ENCODE results near the gene IL1F10.
"Not testable (repeated sequence)": the region's sequence is repeated elsewhere in the genome, so short reads cannot be mapped to it uniquely, and the experiment has no call there.

IL1F10 gene

DNA sequence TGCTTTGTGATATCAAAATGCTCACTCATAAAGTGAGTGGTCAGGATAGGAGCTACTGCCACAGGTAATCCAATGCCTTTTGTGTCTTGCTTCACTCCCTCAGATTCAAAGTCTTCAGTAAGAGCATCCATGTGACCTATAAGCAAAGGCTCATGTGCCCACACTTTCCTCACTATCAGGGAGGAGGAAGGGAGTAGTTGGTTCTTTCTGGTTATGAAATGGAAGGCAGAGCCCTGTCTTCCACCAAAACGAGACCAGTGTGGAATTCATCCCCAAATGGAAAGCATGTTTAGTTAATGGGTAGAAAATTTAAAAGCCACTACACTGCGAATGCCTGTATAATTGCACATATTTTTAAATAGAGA is 25.8 kb downstream of the IL1F10 start:
- Histone ChIP-seq H3K36me3 (ENCODE audit: insufficient read depth, low read length) (no peaks in the 10 kb centered on the region), H3K27me3 (ENCODE audit: insufficient read depth, low read length) (no peaks in the 10 kb centered on the region), H3K4me1 (ENCODE audit: insufficient read depth, low read length) (no peaks in the 10 kb centered on the region), H3K9me3 (ENCODE audit: low read length) (no peaks in the 10 kb centered on the region), H3K4me3 (ENCODE audit: low read length) (no peak overlapping the region), H2AFZ (ENCODE audit: low read depth, low read length) (no peak overlapping the region)

DNA sequence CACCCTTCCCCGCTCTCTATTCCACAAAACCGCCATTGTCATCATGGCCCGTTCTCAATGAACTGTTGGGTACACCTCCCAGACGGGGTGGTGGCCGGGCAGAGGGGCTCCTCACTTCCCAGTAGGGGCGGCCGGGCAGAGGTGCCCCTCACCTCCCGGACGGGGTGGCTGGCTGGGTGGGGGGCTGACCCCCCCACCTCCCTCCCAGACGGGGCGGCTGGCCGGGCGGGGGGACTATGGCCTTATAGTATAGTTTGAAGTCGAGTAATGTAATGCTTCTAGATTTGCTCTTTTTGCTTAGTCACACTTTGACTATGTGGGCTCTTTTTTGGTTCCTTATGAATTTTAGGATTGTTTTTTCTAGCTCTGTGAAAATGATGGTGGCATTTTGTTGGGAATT is 28.5 kb downstream of the IL1F10 start:
- H3K9me3 ChIP-seq (ENCODE audit: low read length); H3K36me3 ChIP-seq (ENCODE audit: insufficient read depth, low read length); H3K27me3 ChIP-seq (ENCODE audit: insufficient read depth, low read length); H3K4me3 ChIP-seq (ENCODE audit: low read length); H3K4me1 ChIP-seq (ENCODE audit: insufficient read depth, low read length); H2AFZ ChIP-seq (ENCODE audit: low read depth, low read length): not testable (repeated sequence)

DNA sequence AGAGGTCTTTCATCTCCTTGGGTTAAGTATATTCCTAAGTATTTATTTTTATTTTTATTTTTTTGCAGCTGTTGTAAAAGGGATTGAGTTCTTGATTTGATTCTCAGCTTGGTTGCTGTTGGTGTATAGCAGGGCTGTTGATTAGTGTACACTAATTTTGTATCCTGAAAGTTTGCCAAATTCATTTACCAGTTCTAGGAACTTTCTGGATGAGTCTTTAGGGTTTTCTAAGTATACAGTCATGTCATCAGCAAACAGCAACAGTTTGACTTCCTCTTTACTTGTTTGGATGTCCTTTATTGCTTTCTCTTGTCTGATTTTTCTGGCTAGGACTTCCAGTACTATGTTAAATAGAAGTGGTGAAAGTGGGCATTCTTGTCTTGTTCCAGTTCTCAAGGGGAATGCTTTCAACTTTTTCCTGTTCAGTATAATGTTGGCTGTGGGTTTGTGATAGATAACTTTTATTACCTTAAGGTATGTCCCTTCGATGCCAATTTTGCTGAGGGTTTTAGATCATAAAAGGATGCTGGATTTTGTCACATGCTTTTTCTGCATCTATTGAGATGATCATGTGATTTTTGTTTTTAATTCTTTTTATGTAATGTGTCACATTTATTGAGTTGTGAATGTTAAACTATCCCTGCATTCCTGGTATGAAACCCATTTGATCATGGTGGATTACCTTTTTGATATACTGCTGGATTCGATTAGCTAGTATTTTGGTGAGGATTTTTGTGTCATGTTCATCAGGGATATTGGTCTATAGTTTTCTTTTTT is 29.3 kb downstream of the IL1F10 start:
- H3K9me3 ChIP-seq (ENCODE audit: low read length); H3K4me1 ChIP-seq (ENCODE audit: insufficient read depth, low read length); H2AFZ ChIP-seq (ENCODE audit: low read depth, low read length); H3K4me3 ChIP-seq (ENCODE audit: low read length); H3K36me3 ChIP-seq (ENCODE audit: insufficient read depth, low read length); H3K27me3 ChIP-seq (ENCODE audit: insufficient read depth, low read length): not testable (repeated sequence)

DNA sequence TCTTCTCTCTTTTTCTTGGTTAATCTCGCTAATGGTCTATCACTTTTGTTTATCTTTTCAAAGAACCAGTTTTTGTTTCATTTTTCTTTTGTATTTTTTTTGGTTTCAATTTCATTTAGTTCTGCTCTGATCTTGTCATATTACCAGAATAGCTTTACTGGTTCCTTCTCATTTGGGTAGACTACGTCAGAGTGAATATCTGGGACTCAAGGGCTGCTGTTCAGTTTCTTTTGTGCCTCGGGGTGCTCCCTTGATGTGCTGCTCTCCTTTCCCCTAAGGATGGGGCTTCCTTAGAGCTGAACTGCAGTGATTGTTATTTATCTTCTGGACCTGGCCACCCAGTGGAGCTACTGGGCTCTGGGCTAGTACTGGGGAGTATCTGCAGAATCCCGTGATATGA is 30.3 kb downstream of the IL1F10 start:
- Histone ChIP-seq H3K9me3 (ENCODE audit: low read length) (peaks cover 4% of the 10 kb centered on the region), H3K36me3 (ENCODE audit: insufficient read depth, low read length) (no peaks in the 10 kb centered on the region), H3K4me1 (ENCODE audit: insufficient read depth, low read length) (no peaks in the 10 kb centered on the region), H3K4me3 (ENCODE audit: low read length) (no peak overlapping the region), H2AFZ (ENCODE audit: low read depth, low read length) (no peak overlapping the region), H3K27me3 (ENCODE audit: insufficient read depth, low read length) (no peaks in the 10 kb centered on the region)

DNA sequence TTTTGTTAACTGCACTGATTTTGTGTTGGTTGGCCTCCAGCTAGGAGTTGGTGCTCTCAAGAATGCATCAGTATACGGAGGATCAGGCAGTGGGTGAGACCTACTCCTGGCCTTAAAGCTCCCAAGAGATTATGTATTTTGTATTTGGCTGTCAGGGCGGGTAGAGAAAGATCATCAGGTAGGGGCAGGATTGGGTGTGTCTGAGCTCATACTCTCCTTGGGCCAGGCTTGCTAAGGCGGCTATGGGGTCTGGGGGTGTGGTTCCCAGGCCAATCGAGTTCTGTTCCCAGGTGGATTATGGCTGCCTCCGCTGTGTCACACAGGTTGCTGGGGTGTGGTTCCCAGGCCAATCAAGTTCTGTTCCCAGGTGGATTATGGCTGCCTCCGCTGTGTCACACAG is 30.8 kb downstream of the IL1F10 start:
- H3K27me3 ChIP-seq (ENCODE audit: insufficient read depth, low read length), result no peaks in the 10 kb centered on the region
- H3K4me1 ChIP-seq (ENCODE audit: insufficient read depth, low read length), result no peaks in the 10 kb centered on the region
- H3K9me3 ChIP-seq (ENCODE audit: low read length), result peaks cover 4% of the 10 kb centered on the region
- H3K4me3 ChIP-seq (ENCODE audit: low read length), result no peak overlapping the region
- H3K36me3 ChIP-seq (ENCODE audit: insufficient read depth, low read length), result no peaks in the 10 kb centered on the region
- no peak overlapping the region for H2AFZ ChIP-seq (ENCODE audit: low read depth, low read length)

DNA sequence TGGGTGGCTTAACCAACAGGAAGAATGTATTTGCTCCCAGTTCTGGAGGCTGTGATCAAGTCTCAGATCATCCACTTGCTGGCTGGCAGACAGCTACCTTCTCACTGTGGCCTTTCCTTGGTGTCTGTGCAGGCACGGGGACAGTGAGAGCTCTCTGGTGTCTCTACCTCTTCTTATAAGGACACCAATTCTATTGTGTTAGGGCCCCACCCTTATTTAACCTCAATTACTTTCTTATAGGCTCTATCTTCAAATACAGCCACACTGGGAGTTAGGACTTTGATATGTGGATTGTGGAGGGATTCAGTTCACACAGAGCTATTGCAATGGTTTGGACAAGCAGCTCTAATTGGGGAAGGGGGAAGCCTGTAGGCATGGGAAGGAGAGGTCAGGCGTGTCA is 34.4 kb downstream of the IL1F10 start:
- Histone ChIP-seq H3K36me3 (ENCODE audit: insufficient read depth, low read length) (no peaks in the 10 kb centered on the region), H3K27me3 (ENCODE audit: insufficient read depth, low read length) (peaks cover 3% of the 10 kb centered on the region), H3K4me3 (ENCODE audit: low read length) (no peak overlapping the region), H2AFZ (ENCODE audit: low read depth, low read length) (no peak overlapping the region), H3K9me3 (ENCODE audit: low read length) (peaks cover 4% of the 10 kb centered on the region), H3K4me1 (ENCODE audit: insufficient read depth, low read length) (no peaks in the 10 kb centered on the region)

DNA sequence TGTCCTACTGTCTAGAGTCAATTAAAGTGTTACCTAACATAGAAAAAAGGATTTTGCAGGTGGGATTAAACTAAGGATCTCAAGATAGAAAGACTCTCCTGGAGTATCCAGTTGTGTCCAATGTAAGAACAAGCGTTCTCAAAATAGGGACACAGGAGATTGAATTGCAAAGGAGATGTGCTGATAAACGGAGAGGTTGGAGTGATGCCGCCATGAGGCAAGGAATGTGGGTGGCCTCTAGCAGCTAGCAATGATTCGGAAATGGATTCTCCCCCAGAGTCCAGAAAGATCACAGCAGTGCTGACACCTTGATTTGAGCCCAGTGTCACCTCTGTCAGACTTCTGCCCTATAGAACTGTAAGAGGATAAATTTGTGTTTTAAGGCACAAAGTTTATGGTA is 35.5 kb downstream of the IL1F10 start:
- H3K9me3 ChIP-seq (ENCODE audit: low read length), result peaks cover 4% of the 10 kb centered on the region
- H3K4me3 ChIP-seq (ENCODE audit: low read length), result no peak overlapping the region
- no peaks in the 10 kb centered on the region for H3K4me1 ChIP-seq (ENCODE audit: insufficient read depth, low read length)
- H3K27me3 ChIP-seq (ENCODE audit: insufficient read depth, low read length), result peaks cover 3% of the 10 kb centered on the region
- no peaks in the 10 kb centered on the region for H3K36me3 ChIP-seq (ENCODE audit: insufficient read depth, low read length)
- H2AFZ ChIP-seq (ENCODE audit: low read depth, low read length), result no peak overlapping the region

DNA sequence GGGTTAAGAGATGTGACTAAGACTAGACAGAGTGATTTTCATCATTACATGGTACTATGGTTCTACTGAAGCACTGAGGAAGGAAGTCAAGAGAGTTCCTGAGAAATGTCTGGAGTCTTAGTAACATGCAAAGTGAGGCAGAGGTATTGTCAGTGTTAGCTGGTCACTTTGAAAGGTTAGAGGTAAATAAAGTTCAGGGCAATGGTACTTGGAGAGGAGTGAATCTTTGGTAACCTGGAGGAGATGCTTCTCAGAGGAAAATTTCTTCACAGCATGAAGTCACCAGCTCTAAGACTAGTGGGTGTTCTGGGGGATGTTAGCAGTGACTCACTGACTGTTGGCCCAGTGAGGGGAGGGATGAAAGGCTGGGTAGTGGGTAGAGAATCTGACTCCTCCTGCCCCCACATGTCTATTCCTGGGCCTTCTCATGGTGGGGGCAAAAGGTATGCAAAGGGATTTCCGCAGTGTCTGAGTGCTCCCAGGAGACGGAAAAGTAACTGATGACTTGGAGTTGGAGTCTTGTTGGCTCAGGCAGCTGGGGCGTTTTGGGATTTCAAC is 36.4 kb downstream of the IL1F10 start:
- Histone ChIP-seq H3K4me3 (ENCODE audit: low read length) (no peak overlapping the region), H3K36me3 (ENCODE audit: insufficient read depth, low read length) (no peaks in the 10 kb centered on the region), H3K9me3 (ENCODE audit: low read length) (peaks cover 3% of the 10 kb centered on the region), H3K27me3 (ENCODE audit: insufficient read depth, low read length) (peaks cover 3% of the 10 kb centered on the region), H2AFZ (ENCODE audit: low read depth, low read length) (no peak overlapping the region), H3K4me1 (ENCODE audit: insufficient read depth, low read length) (no peaks in the 10 kb centered on the region)

DNA sequence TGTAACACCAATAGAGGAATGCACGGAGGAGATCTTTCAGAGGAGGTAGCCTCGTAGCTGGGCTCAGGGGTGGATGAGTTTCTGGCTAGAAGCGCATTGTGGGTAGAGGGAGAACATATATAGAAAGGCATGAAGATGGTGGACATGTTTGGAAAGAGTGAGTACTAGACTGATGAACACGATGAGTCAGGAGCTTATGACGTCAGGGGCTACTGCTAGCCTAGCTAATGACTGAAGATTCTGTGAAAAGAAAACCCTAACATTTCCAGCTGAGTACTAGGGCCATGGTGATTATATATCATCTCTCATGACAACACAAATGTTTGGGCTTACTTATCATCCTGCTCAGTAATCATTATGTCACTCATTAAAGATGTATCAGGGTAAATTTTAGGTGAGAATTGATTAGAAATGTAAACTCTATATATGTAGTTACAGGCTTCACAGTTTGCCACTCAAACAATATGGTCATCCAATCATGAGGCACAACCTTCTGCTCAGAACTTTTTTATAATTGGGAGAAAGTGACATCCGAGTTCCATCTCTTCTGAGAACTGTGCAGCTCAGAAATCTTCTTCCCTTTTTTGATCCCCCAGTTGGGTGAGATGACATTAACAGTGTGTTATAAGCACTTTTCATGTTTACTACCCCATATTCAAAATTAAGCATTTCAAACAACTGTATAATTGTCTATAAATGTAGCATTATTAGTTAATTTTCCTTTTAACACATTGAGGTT is 37.4 kb downstream of the IL1F10 start:
- Histone ChIP-seq H3K36me3 (ENCODE audit: insufficient read depth, low read length) (no peaks in the 10 kb centered on the region), H3K4me1 (ENCODE audit: insufficient read depth, low read length) (no peaks in the 10 kb centered on the region), H2AFZ (ENCODE audit: low read depth, low read length) (no peak overlapping the region), H3K4me3 (ENCODE audit: low read length) (no peak overlapping the region), H3K9me3 (ENCODE audit: low read length) (no peaks in the 10 kb centered on the region), H3K27me3 (ENCODE audit: insufficient read depth, low read length) (peaks cover 3% of the 10 kb centered on the region)

DNA sequence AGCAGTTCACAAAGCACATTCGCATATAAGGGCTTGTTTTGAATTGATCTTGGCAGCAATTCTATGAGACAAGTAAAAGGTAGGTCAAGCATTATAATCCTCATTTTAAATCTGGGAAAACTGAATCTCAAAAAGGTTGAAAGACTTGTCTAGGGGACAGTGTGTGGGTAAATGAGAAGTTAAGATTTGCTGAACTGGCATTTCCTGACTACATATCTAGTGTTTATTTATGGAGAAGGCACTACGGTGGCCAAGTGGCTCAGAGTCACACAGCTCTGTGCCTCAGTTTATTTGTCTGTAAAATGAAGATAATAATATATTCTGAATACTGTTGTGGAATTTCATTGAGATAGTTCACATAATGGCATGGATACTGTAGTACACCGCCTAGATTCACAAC is 43.4 kb downstream of the IL1F10 start:
- H3K36me3 ChIP-seq (ENCODE audit: insufficient read depth, low read length), result no peaks in the 10 kb centered on the region
- no peaks in the 10 kb centered on the region for H3K27me3 ChIP-seq (ENCODE audit: insufficient read depth, low read length)
- H3K4me3 ChIP-seq (ENCODE audit: low read length), result no peak overlapping the region
- H2AFZ ChIP-seq (ENCODE audit: low read depth, low read length), result no peak overlapping the region
- no peaks in the 10 kb centered on the region for H3K4me1 ChIP-seq (ENCODE audit: insufficient read depth, low read length)
- H3K9me3 ChIP-seq (ENCODE audit: low read length), result no peaks in the 10 kb centered on the region

DNA sequence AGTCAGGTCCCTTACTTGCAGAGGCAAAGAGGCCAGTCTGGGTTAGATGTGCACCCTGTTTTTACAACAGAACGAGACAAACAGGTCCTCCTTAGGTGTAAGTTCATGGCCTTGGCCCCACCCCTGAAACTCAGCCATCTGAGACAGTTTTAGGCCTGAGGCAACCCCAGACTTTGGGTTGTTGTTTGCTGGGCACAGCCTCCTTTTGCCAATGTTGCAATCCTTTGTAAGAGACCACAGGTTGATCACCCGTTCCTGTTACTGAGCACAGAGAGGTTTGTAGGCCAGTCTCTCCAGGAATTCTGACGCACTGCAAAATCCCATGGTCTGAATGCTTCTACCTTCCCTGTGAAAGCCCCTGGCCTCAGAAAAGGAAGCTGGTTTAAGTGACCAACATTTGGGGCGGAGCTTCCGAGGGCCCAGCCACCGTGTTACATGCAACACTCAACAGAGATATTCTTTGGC is 44.1 kb downstream of the IL1F10 start:
- no peak overlapping the region for H2AFZ ChIP-seq (ENCODE audit: low read depth, low read length)
- H3K27me3 ChIP-seq (ENCODE audit: insufficient read depth, low read length), result no peaks in the 10 kb centered on the region
- no peaks in the 10 kb centered on the region for H3K4me1 ChIP-seq (ENCODE audit: insufficient read depth, low read length)
- H3K36me3 ChIP-seq (ENCODE audit: insufficient read depth, low read length), result no peaks in the 10 kb centered on the region
- no peak overlapping the region for H3K4me3 ChIP-seq (ENCODE audit: low read length)
- H3K9me3 ChIP-seq (ENCODE audit: low read length), result no peaks in the 10 kb centered on the region

DNA sequence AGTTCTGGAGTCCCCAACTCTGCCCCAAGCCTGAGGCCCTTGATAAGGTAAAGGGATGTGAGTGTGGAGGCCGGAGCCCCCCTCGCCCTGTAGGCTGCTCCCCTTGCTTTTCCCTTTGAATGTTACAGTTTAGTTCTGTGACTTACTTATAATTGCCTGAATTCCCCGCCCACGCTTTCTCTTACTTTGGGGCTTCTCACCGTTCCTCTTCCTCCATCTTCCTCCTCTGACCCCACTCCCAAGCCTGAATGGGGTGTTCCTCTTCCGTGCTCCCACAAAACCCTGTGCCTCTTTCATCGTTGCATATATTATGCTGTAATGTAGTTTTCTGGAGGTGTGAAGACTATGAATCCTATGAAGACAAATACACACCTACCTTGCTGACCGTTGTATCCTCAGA is 44.7 kb downstream of the IL1F10 start:
- H3K4me1 ChIP-seq (ENCODE audit: insufficient read depth, low read length), result no peaks in the 10 kb centered on the region
- H3K9me3 ChIP-seq (ENCODE audit: low read length), result no peaks in the 10 kb centered on the region
- H2AFZ ChIP-seq (ENCODE audit: low read depth, low read length), result no peak overlapping the region
- no peak overlapping the region for H3K4me3 ChIP-seq (ENCODE audit: low read length)
- no peaks in the 10 kb centered on the region for H3K27me3 ChIP-seq (ENCODE audit: insufficient read depth, low read length)
- H3K36me3 ChIP-seq (ENCODE audit: insufficient read depth, low read length), result no peaks in the 10 kb centered on the region

DNA sequence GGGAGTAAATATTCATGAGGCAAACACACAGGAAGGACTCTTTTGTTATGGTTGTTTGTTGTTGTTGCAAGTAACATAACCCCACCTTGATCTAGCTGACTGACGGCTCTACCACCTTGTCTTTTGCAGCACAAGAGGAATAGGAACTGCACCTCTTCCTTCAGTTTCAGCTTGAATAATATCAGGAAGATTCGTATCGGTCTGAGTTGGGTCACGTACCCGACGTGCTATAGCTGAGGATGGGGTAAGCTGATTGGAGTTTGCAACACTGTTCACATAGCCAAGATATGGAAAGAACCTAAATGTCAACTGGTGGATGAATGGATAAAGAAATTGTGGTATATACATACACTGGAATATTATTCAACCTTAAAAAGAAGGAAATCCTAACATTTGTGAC is 45.1 kb downstream of the IL1F10 start:
- H3K27me3 ChIP-seq (ENCODE audit: insufficient read depth, low read length), result no peaks in the 10 kb centered on the region
- H3K4me3 ChIP-seq (ENCODE audit: low read length), result no peak overlapping the region
- no peaks in the 10 kb centered on the region for H3K9me3 ChIP-seq (ENCODE audit: low read length)
- H3K4me1 ChIP-seq (ENCODE audit: insufficient read depth, low read length), result no peaks in the 10 kb centered on the region
- no peaks in the 10 kb centered on the region for H3K36me3 ChIP-seq (ENCODE audit: insufficient read depth, low read length)
- H2AFZ ChIP-seq (ENCODE audit: low read depth, low read length), result no peak overlapping the region
